Smooth muscle cell (in vitro differentiated cells): ENCODE data around the gene NELL1. TPM values are rescaled to one million over a fixed set of nuclear protein-coding genes. Genes with fewer than 3 reads are reported as not detected.

Source experiments
- DNase-seq: peaks from one replicate; lab custom pipeline; 2025; ENCODE audit not compliant: unreplicated experiment; lab: John Stamatoyannopoulos, UW
- H2AFZ ChIP-seq: fragments of 200-600 bp; sonication (generic); 2 replicates; pipeline ENCODE4 v1.6.0; 2016; ENCODE audit warnings: antibody characterized with exemption, low read depth, mild to moderate bottlenecking
- H3F3A ChIP-seq: fragments of 200-600 bp; sonication (generic); 2 replicates; pipeline ENCODE4 v1.6.0; 2017; ENCODE audit warnings: antibody characterized with exemption, low read depth
- H3K27ac ChIP-seq: fragments of 200-600 bp; sonication (generic); 2 replicates; pipeline ENCODE4 v1.5.1; 2016; ENCODE audit warnings: low read depth, mild to moderate bottlenecking
- H3K27me3 ChIP-seq: fragments of 200-600 bp; sonication (generic); 2 replicates; pipeline ENCODE4 v1.6.1; 2016; ENCODE audit warnings: low read depth, mild to moderate bottlenecking
- H3K36me3 ChIP-seq: fragments of 200-600 bp; sonication (generic); 2 replicates; pipeline ENCODE4 v1.5.1; 2016; ENCODE audit warnings: low read depth
- H3K4me1 ChIP-seq: fragments of 200-600 bp; sonication (generic); 2 replicates; pipeline ENCODE4 v1.5.1; 2016; ENCODE audit warnings: low read depth
- H3K4me2 ChIP-seq: fragments of 200-600 bp; sonication (generic); 2 replicates; pipeline ENCODE4 v1.6.0; 2016; ENCODE audit warnings: mild to moderate bottlenecking
- H3K4me3 ChIP-seq: fragments of 200-600 bp; sonication (generic); 2 replicates; pipeline ENCODE4 v1.5.1; 2016; ENCODE audit warnings: mild to moderate bottlenecking
- H3K79me2 ChIP-seq: fragments of 200-600 bp; sonication (generic); 2 replicates; pipeline ENCODE4 v1.6.0; 2016; ENCODE audit warnings: low read depth, mild to moderate bottlenecking
- H3K9ac ChIP-seq: fragments of 200-600 bp; sonication (generic); 2 replicates; pipeline ENCODE4 v1.6.0; 2016; ENCODE audit warnings: low read depth
- H3K9me3 ChIP-seq: fragments of 200-600 bp; sonication (generic); replicated peaks from 2 replicates; pipeline ENCODE4 v1.5.1; 2016; ENCODE audit warnings: low read depth
- H4K20me1 ChIP-seq: fragments of 200-600 bp; sonication (generic); 2 replicates; pipeline ENCODE4 v1.6.0; 2016; ENCODE audit warnings: low read depth
- CTCF ChIP-seq: fragments of 200-600 bp; sonication (generic); IDR thresholded peaks from 2 replicates; pipeline ENCODE4 v1.5.1; 2017; ENCODE audit warnings: borderline replicate concordance, mild to moderate bottlenecking, antibody characterized with exemption; ENCODE audit not compliant: insufficient read depth, poor library complexity, severe bottlenecking
- WGBS: methylation state at CpG from one replicate; pipeline ENCODE4 v1.1.7; 2016; ENCODE audit warnings: low lambda C conversion rate; 5-methylcytosine and 5-hydroxymethylcytosine counted together
- polyA plus RNA-seq: library from polyadenylated mRNA; unstranded; fragments of >200 nt; fragmentation: Nextera tagmentation; extraction: Ambion mirVana; gene quantifications from 2 replicates; pipeline ENCODE4 v1.2.1, GENCODE V29; 2016
- total RNA-seq: library from RNA; depleted of rRNA; stranded (reverse); fragments of >200 nt; gene quantifications from 2 replicates; pipeline ENCODE4 v1.2.3, GENCODE V29; 2014

The NELL1 gene
- total and polyA plus RNA-seq, 2 experiments from 2014 or later, result not detected

- H3K79me2 ChIP-seq, result no peaks in the 10 kb centered on the region
- H3K4me2 ChIP-seq, result no peak overlapping the region
- no peaks in the 10 kb centered on the region for H3K9me3 ChIP-seq
- WGBS, result 73% methylated on average over 3 of the region's 3 CpGs
- no peak overlapping the region for H3K4me3 ChIP-seq
- H3K27me3 ChIP-seq, result no peaks in the 10 kb centered on the region
- no peaks in the 10 kb centered on the region for H4K20me1 ChIP-seq
- no peaks in the 10 kb centered on the region for H3F3A ChIP-seq
- H3K27ac ChIP-seq, result no peak overlapping the region
- no peak for DNase-seq
- H3K9ac ChIP-seq, result no peak overlapping the region
- H3K36me3 ChIP-seq, result no peaks in the 10 kb centered on the region
- TF ChIP-seq CTCF, result no peak
- H3K4me1 ChIP-seq, result peaks cover 3% of the 10 kb centered on the region
- no peak overlapping the region for H2AFZ ChIP-seq
These were observed 348.9 kb downstream of the NELL1 start for GRCh38 chr11:21018248-21018647.

- WGBS, result 73% methylated on average over 1 of the region's 1 CpG
These were observed 357.3 kb downstream of the NELL1 start for GRCh38 chr11:21026685-21027084.

GRCh38 chr11:21037850-21038249 is 368.5 kb downstream of the NELL1 start:
- H3K9me3 ChIP-seq, result no peaks in the 10 kb centered on the region
- no peak for DNase-seq
- no peak for TF ChIP-seq CTCF
- no peaks in the 10 kb centered on the region for H4K20me1 ChIP-seq
- H2AFZ ChIP-seq, result no peak overlapping the region
- no peaks in the 10 kb centered on the region for H3K79me2 ChIP-seq
- WGBS, result 91% methylated on average over 2 of the region's 2 CpGs
- H3F3A ChIP-seq, result no peaks in the 10 kb centered on the region
- H3K36me3 ChIP-seq, result no peaks in the 10 kb centered on the region
- no peaks in the 10 kb centered on the region for H3K27me3 ChIP-seq
- H3K9ac ChIP-seq, result no peak overlapping the region
- H3K4me3 ChIP-seq, result no peak overlapping the region
- no peak overlapping the region for H3K4me2 ChIP-seq
- no peak overlapping the region for H3K27ac ChIP-seq
- H3K4me1 ChIP-seq, result no peaks in the 10 kb centered on the region

More at GRCh38 chr11:21026685-21027084, 357.3 kb downstream of the NELL1 start:
- no peak for DNase-seq
- Histone ChIP-seq H3K27ac (no peak overlapping the region), H3K4me1 (no peaks in the 10 kb centered on the region), H3F3A (no peaks in the 10 kb centered on the region), H3K79me2 (no peaks in the 10 kb centered on the region), H3K9ac (no peak overlapping the region), H3K9me3 (no peaks in the 10 kb centered on the region), H3K27me3 (no peaks in the 10 kb centered on the region), H3K4me2 (no peak overlapping the region), H3K4me3 (no peak overlapping the region), H4K20me1 (no peaks in the 10 kb centered on the region), H2AFZ (peak overlapping the region; percentile 37), H3K36me3 (no peaks in the 10 kb centered on the region)
- TF ChIP-seq CTCF, result no peak

GRCh38 chr11:21038801-21039200 is 369.4 kb downstream of the NELL1 start:
- no peaks in the 10 kb centered on the region for H3K4me1 ChIP-seq
- H3K4me3 ChIP-seq, result no peak overlapping the region
- H4K20me1 ChIP-seq, result no peaks in the 10 kb centered on the region
- H2AFZ ChIP-seq, result no peak overlapping the region
- no peaks in the 10 kb centered on the region for H3K27me3 ChIP-seq
- H3K9me3 ChIP-seq, result no peaks in the 10 kb centered on the region
- no peaks in the 10 kb centered on the region for H3K79me2 ChIP-seq
- TF ChIP-seq CTCF, result no peak
- no peak overlapping the region for H3K9ac ChIP-seq
- H3K27ac ChIP-seq, result no peak overlapping the region
- no peaks in the 10 kb centered on the region for H3K36me3 ChIP-seq
- no peaks in the 10 kb centered on the region for H3F3A ChIP-seq
- no peak for DNase-seq
- no peak overlapping the region for H3K4me2 ChIP-seq
